HG03159 (cell line): ENCODE data around the gene RWDD2A.

ENCODE experiments used
- ATAC-seq: cut with Tn5 transposase; IDR thresholded peaks from one replicate; pipeline ENCODE4 v1.9.1; 2021; ENCODE audit warnings: mild to moderate bottlenecking, moderate library complexity; ENCODE audit not compliant: unreplicated experiment

RWDD2A gene

GRCh38 chr6:83198486-83199172 is 5.5 kb downstream of the RWDD2A start:
- ATAC-seq: no peak

DNA sequence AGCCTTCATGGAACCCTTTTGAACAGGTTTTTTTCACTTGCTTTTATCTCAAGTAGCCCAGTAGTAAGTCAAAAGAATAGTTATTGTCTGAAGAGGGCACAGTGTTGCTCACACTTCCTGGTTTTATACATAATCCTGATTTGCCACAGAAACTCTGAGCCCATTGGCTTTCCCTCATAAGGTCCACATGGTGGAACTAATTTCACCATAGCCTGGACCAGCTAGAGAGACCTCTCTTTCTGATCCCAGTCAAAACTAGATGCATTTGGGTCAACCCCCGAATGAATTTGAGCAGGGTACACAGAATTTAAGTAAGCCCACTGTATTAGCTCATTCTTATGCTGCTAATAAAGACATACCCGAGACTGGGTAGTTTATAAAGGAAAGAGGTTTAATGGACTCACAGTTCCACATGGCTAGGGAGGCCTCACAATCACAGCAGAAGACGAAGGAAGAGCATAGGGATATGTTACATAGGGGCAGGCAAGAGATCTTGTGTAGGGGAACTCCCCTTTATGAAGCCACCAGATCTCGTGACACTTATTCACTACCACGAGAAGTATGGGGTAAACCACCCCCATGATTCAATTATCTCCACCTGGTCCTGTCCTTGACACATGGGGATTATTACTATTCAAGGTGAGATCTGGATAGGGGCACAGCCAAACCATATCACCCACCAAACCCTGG is 6.2 kb downstream of the RWDD2A start:
- ATAC-seq: no peak

GRCh38 chr6:83199863-83200225 is 6.7 kb downstream of the RWDD2A start:
- no peak for ATAC-seq

DNA sequence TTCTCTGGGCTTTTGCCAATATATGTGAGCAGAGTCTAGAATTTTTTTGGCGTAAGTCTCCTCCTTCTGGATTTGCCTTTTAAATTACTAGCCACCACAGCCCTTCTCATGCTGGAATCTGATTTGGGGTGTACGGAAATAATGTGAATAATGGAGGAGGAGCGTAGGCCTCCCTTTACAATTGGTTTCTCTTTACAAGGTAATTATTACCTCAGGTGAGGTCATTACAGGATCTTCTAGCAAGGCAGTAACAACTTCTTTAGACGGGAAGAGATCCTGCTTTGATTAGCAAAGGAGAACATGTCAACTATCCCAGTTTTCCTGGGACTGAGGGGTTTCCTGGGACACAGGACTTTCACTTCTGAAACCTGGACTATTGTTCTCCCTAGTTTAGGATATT is 8.9 kb downstream of the RWDD2A start:
- ATAC-seq: no peak

DNA sequence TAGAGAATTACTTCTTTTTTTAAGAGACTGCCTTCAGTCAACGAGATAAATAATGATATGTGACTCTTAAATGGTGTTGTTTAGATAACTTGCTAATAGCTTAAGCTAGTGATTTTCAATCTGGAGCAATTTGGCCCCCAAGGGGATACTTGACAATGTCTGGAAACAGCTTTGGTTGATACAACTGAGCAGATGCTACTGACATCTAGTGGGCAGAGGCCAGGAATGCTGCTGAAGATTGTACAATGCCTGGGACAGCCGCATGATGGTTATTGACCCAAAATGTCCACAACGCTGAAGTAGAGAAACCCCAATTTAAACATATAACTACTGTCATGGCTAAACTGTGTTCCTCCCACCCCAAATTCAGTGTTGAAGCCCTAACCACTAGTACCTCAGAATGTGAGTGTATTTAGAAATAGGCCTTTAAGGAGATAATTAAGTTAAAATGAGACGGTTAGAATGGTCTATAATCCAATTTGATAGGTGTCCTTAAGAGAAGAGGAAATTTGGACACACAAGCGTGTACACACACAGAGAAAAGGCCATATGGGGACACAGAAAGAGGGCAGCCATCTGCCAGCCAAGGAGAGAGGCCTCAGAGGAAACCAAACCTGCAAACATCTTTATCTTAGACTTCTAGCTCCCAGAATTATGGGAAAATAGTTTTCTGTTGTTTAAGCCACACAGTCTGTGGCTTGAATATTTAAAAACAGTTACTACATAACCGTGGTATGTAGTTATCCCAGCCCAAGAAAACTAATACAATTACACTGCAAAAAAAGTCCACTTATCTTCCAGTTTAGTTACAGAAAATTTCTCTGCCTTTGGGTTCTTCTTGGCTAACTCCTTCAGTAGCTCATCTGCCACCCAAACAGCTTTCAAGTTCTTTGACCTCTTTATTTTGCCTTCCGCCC is 22.2 kb downstream of the RWDD2A start:
- peak; percentile 99 for ATAC-seq

GRCh38 chr6:83216806-83217205 is 23.6 kb downstream of the RWDD2A start:
- ATAC-seq: no peak

DNA sequence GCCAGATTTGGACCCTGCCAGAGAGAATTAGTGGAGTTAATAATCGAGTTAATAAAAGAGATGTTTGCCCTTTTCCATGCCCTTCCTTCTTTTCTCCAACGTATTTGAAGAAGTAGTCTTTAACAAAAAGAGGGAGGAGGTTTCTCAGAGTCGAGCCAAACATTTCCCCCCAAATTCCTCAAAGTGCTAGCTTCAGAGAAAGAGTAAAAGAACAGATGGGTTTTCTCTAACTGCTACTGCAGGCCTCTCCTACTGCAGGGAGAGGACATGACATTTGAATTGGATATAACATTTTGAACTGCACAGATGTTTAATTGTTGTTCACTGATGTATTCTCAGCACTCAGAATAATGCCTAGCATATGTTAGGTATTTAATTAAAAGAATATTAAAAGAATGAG is 25.5 kb downstream of the RWDD2A start:
- ATAC-seq: no peak

- no peak for ATAC-seq
These were observed 27.0 kb downstream of the RWDD2A start for GRCh38 chr6:83220121-83220520.

DNA sequence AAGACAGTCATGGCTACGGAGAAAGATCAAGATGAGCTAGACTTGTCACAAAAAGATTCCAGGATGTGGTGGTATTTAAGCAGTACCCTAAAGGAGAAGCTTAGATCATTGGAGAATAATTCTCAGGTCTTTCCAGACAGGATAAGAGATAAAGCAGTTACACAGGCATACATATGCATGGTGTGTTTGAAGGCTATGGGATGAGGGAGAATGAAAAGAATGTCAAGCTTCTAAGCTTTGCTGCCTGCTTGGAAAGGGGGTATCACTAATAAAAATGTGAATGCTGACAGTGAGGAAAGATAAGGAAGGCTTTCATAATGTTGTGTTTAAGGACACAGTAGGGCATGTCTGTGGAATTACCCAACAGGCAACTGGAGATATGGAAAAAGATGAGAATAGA is 28.1 kb downstream of the RWDD2A start:
- no peak for ATAC-seq

GRCh38 chr6:83221889-83222479 is 28.8 kb downstream of the RWDD2A start:
- no peak for ATAC-seq

DNA sequence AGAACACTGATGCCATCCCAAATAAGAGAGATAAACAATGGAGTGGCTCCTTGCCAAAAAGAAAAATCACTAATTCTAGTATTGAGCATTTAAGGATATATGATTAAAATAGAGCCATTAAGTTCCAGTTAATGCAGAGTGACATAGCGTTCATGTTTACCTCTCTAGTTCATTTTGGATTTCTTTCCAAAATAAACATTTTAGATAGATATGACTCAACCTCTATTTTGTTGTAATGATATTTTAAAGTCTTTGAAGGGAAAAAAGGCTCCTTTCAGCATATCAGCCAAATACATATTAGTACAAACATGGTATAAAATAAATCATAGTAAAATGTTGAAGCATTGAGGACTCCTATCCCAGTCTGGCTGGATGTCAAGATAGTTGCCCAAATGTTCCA is 33.4 kb downstream of the RWDD2A start:
- ATAC-seq: no peak

DNA sequence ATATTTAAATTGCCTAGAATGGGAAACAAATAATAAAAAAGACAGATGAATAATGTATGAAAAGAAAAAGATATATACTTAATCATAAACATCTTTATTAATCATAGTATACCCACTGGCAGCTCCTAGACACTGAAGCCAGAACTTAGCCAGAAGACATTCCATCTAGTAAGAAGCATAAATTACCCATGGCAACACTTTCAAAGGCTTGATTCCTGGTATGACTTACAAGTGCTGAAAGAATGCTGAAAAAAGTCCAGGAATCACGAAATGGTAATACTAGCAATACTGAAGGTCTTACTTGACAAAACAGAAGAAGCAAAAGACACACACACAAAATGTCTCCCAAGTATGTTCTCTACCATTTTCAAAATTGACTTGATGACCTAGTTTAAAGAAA is 38.0 kb downstream of the RWDD2A start:
- no peak for ATAC-seq

- ATAC-seq: no peak
These were observed 54.3 kb downstream of the RWDD2A start for GRCh38 chr6:83247471-83247870.
